Measurements from ENCODE around the gene CALML6.

DNA sequence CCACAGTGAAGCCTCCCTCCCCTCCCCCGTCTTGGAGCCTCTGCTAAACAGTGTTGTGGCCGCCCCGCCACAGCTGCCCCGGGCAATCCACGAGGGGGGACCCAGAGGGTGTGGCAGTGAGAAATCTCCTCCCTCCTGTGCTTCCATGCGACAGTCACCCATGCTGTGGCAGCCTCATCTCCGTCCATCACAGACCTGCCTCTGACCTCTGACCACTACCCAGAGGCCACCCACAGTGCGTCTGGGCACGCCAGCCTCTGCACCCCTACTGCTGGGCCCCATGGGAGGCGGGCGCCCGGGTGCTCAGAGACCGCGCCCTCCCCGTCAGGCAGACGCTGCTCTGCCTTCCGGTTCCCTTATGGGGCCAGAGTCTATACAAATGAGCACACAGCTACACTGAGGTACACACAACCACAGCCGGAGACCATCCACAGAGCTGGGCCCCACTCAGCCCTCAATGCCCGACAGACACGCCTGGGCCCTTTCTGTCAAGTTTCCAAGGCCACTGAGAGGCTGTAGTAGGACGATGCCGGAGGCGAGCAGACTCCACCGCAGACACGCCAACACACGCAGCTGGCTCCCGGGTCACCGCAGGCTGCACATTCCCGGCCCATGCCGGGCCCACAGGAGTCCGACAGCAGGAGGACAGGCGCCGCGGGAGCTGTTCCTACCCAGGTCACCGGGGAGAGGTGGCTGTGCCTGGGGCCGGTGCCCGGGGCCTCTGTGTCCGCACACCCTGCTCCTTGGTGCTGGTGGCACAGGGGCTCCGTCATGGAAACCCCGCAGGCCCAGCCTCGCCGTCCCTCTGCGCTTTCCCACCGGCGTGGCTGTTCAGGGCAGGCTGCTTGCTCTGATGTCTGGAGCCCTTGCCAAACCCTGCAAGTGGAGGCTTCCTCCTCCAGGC, 27.9 kb downstream of the CALML6 start:
- TF ChIP-seq, protein P1, sequence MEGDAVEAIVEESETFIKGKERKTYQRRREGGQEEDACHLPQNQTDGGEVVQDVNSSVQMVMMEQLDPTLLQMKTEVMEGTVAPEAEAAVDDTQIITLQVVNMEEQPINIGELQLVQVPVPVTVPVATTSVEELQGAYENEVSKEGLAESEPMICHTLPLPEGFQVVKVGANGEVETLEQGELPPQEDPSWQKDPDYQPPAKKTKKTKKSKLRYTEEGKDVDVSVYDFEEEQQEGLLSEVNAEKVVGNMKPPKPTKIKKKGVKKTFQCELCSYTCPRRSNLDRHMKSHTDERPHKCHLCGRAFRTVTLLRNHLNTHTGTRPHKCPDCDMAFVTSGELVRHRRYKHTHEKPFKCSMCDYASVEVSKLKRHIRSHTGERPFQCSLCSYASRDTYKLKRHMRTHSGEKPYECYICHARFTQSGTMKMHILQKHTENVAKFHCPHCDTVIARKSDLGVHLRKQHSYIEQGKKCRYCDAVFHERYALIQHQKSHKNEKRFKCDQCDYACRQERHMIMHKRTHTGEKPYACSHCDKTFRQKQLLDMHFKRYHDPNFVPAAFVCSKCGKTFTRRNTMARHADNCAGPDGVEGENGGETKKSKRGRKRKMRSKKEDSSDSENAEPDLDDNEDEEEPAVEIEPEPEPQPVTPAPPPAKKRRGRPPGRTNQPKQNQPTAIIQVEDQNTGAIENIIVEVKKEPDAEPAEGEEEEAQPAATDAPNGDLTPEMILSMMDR (conservative IDR thresholded peaks at IDR 0.05): no peak
- no peak for TF ChIP-seq ZFX (IDR thresholded peaks at IDR 0.05)
